ENCODE measurements around the gene ARL15. TPM values are rescaled to one million over a fixed set of nuclear protein-coding genes. Genes with fewer than 3 reads are reported as not detected.
A peak's percentile ranks its signal among the peaks of the same experiment; 100 is the strongest.

Gene ARL15
- total and polyA plus RNA-seq, 9 of the 15 experiments (the other 6 are each of a cell fraction or from before 2014, with no cell fraction given), result 18.5 to 80.4 (median 57.0) TPM

GRCh38 chr5:54310433-54311175 is at the start of gene ARL15 (continued):
- TF ChIP-seq ZNF318 (IDR thresholded peaks at IDR 0.05; ENCODE audit: borderline replicate concordance in 1 of 2, low read depth in 1 of 2) (peak in 1 of 2 experiments; percentile 51; a peak in 1 of 4 replicates), ZNF184 (CRISPR knock-in tag; IDR thresholded peaks at IDR 0.05) (no peak), ZNF347 (CRISPR knock-in tag; IDR thresholded peaks at IDR 0.05; ENCODE audit: low read depth) (no peak), PPARD (CRISPR knock-in tag; IDR thresholded peaks at IDR 0.05) (no peak), ZNF695 (CRISPR knock-in tag; IDR thresholded peaks at IDR 0.05) (peak; percentile 72; the same call in 1 of the 2 replicates), GABPB1 (CRISPR knock-in tag; IDR thresholded peaks at IDR 0.05) (0 out of 2 replicates have a peak, but pooled peaks have one; percentile 48), DLX4 (CRISPR knock-in tag; IDR thresholded peaks at IDR 0.05) (no peak), HDAC8 (tag; IDR thresholded peaks at IDR 0.05) (no peak), SMC3 (conservative IDR thresholded peaks at IDR 0.05; ENCODE audit: insufficient read depth, low read depth, low read length) (no peak)

Data from K562 (cell line).